ENCODE data around the gene DNAH6.
"Not testable (repeated sequence)": the region's sequence is repeated elsewhere in the genome, so short reads cannot be mapped to it uniquely, and the experiment has no call there.

DNAH6 gene

DNA sequence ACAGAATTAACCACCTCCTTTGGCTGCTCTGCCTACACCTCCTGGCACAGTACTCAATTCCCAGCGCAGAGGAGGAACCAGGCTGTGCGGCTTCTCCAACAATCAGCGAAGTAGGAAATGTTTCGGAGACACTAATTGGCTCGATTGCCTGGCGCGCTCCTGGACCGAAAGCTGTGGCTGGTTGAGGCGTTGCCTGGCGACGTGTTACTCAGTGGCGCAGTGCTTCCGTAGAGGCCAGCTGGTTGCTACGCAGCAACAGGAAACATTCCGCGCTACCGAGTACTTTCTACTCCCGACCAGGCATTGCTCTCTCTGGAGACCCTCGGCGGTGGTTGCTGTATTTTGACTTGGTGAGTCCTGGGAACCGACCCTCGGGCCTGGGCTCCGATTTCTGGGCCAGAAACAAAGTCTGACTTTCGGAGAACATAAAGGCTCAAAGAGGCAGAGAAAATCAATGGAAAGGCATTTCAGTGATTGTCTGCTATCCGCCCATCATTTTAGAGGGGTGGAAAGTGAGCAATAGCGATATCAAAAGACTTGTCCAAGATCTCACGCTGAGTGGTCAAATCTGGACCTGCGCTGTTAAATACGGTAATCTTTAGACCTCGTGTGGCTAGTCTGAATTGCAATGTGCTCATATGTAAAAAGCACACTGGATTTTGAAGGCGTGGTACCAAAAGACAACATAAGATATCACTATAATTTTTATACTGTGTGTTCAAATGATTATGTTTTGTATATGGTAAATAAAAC lies at the start of gene DNAH6:
DNAH6 (plus strand) TSS at position 265 of the 753 bp plus-strand sequence. CDS start 1,329 bp downstream, outside the sequence.
- DNase-seq, result peak; percentile 86

DNA sequence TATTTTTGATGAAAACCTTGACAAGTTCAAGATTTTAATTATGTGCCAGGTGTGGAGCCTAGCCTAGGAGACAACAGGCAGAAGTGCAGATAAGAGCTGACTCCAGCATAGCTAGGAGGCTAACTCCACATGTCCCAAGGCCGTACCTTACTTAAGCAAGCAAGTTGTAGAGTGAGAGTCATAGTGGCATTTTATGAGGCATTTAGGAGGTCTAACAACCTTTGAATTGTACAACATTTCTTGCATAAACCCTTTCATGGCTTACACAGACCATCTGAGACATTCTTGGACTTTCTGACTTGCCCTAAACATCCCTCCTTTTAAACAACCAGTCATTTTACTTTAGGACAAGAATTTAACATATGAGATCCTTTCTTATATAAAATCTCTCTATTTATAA lies 48.9 kb upstream of the DNAH6 start:
- no peak for DNase-seq

- DNase-seq, result not testable (repeated sequence)
These were observed 43.9 kb upstream of the DNAH6 start for GRCh38 chr2:84472423-84472822.

DNA sequence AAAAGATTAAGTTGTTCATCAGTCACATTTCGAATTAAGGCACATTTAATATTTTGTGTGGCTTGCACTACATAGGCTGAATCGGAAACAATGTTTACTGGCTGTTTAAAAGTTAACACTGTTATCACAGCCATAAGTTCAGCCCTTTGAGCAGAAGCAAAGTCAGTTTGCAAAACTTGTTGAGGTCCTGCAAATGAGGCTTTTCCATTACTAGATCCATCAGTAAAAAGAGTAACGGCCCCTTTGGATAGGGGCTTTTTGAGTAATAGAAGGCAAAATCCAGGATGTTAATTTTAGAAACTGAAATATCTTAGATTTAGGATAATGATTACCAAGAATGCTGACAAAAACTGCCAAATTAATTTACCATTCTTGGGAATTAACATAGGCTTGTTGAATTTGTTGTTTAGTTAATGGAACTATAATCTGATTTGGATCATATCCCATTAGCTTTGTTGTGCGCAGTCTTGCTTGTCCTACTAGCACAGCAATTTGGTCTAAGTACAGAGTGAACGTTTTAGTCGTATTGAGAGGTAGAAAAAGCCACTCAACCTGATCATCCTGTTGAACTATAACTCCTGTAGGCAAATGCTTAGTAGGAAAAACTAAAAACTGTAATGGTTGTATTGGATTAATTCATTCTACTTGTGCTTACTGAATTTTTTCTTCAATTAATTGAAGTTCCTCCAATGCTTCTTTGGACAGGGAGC lies 43.3 kb upstream of the DNAH6 start:
- no peak for DNase-seq

GRCh38 chr2:84474176-84474575 lies 42.1 kb upstream of the DNAH6 start:
- no peak for DNase-seq

- DNase-seq, result no peak
These were observed 38.4 kb upstream of the DNAH6 start for GRCh38 chr2:84477886-84478285.

DNA sequence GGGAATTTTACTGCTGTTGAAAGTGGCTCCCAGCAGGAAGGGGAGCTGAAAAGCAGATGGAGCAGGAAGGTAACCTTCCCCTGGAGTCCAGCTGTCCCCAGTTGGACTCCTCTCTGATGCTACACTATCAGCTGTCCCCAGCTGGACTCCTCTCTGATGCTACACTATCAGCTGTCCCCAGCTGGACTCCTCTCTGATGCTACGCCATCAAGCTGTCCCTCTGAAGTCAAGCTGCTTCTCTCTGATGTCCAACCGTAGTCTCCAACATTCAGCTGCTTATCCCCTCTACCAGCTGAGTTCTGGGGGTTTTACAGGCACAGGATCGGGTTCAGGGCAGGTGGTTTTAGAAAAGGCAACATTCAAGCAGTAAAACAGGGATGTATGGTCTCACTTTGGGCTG lies 37.4 kb upstream of the DNAH6 start:
- no peak for DNase-seq

DNA sequence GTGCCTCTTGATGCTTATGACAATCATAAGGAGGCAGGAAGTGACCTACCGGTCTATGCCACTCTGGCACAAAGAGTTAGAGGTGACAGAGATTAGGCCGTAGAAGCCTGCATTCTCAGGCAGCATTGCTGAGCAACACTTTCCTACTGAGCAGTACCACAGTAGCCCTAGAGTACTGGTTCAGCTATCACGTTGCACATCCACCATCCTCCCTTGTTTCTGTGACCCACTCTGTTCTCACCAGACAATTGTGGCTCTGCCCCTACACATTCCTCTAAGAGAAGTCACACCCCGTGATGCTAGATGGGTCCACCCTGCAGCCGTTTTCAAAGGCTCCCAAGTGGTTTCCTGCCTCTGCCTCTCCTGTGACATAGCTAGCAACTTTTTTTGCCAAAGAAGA lies 34.6 kb upstream of the DNAH6 start:
- no peak for DNase-seq

- no peak for DNase-seq
These were observed 33.7 kb upstream of the DNAH6 start for GRCh38 chr2:84482603-84483002.

DNA sequence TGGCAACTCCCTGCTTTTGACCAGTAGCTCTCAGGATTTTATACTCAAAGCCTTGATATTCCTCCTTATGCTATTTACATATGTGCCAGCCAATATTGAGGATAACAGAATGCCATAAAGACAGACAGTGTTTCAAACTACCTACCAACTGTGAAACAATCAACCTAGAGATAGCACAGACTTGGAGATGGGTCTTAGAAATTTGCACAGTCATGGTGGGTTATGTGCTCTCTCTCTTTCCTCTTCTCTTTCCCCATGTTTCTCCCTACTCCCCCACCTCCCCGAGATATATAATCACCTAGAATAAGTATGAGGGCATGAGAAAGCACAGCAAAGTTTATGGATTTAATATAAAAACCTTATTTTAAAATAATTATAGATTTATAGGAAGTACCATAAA lies 33.0 kb upstream of the DNAH6 start:
- no peak for DNase-seq

DNA sequence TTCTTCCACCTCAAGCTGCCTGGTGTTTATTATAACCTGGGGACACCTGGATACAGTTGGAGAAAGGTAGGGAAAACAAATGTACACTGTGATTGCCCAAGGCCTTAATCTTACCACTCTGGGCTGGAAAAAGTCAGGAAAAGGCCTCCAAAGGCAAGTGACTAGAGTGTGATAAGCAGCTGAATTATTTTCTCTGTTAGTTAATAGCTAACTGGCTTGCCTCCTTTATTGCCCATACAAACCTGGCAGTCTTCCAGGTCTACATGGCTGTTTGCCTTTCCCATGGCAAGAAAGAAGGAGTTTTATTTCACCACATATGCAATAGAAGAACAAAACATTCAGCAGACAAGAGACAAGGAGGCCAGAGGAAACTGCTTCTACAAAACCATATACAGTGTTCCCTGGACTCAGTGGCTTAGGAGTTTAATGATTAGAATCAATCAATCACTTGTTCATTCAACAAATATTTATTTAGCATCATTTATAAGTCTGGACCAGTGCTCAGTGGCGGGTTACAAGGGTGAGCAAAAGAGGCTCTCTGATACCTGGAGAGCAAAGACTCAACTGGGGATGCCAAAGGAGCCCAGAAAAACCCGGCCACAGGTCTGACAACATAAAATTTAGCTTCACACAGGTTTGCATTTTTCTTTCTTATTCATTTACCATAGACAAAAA lies 29.7 kb upstream of the DNAH6 start:
- no peak for DNase-seq

DNA sequence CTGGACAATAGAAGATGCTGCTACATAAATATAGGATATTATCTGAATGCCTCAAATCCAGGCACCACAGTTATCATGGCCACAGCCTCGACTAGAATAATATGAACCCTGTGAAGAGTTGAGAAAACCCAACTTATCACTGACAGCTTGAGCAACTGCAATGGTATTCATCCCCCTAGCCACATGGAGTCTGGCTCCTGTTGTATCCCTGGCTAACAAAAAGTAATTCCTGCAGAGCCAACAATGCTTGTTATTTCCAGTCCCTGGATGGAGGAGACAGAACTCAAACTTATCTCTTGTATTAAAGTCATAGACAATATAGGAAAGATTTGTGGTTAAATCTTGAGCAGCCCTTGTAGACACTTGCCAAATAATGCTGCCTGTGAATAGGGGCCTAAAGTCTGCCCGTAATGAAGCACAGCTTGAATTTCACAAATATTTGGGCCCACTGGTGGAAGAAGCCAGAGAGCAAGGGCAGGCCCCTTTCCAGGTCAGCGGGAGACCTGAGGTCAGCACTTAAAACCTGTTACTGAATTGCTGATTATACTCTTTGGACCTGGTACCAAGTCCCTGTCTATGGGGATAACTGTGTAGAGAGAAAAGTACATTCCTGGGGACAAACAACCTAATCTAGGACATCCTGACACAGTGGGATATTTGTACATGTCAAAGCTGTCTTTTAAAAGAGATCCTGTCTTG lies 28.9 kb upstream of the DNAH6 start:
- no peak for DNase-seq

- no peak for DNase-seq
These were observed 25.0 kb upstream of the DNAH6 start for GRCh38 chr2:84491256-84491655.

DNA sequence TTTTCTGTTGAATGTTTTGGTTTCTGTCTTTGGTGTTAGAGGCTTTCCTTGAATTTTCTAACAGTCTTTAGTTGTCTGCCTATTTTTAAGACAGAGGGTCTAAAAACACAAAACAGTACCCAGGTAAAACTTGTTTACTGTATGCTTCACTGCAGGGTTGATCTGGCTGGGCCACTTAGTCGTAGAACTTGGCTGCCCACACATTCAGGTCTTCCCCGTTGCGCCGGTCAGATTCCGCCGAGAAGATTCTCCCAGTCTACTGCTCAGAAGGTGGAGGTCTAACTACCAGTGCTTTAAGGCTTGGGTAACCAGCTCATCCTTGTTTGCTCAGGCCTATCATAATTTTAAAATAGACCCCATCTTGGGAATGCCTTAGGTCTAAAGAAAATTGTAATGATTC lies 24.6 kb upstream of the DNAH6 start:
- DNase-seq, result no peak

DNA sequence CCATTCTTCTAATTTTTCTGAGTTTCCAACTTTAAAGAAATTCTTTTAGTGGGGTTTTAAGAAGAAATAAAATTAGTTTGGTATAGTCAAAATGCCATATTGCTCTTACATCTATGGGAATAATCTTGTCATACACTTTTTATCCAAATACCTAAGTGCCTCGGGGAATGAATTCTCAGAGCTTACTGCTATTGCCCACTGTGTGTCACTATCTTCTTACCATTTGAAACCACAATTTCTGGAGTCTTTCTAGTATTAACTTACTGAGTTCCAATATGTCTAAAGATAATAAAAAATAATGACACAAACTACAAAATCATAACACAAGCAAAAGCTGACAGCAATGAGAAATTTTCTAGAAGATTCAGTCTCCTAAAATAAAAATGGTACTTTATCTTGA lies 23.7 kb upstream of the DNAH6 start:
- DNase-seq, result no peak

DNA sequence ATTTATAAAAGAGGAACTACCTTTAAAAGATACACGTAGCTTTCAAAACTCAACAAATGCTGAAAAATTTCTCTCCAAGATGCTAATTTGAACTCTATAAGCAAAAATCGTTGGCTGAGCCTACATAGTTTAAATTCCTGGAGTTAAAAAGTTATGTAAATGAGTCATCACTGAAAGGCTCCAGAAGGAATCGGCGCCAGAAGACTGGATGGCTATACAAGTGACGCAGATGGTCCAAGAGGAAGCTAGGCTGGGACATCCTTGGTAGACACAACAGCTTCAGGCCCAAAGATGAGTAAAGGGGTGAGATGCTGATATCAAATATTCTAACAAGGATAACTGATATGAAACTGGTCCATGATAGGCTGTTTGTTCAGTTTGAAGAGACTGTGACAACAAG lies 22.8 kb upstream of the DNAH6 start:
- no peak for DNase-seq

DNA sequence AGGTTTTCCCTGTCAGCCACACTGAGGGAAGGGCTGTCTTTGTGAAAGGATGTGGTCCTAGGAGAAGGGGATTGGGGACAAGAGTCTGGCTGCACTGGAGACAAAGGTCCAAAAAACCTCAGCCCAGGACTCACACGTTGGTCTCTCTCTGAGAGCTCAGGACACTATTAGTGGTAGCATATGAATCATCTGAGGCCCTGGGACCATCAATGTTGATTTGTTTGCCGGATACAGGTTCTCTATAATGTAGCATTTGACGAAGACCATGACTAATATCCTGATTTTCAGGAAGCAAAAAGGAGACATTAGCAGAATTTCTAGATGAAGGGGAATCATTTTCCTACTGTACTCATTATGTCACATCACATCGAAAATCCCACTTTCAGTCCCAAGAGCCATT lies 22.2 kb upstream of the DNAH6 start:
- no peak for DNase-seq

DNA sequence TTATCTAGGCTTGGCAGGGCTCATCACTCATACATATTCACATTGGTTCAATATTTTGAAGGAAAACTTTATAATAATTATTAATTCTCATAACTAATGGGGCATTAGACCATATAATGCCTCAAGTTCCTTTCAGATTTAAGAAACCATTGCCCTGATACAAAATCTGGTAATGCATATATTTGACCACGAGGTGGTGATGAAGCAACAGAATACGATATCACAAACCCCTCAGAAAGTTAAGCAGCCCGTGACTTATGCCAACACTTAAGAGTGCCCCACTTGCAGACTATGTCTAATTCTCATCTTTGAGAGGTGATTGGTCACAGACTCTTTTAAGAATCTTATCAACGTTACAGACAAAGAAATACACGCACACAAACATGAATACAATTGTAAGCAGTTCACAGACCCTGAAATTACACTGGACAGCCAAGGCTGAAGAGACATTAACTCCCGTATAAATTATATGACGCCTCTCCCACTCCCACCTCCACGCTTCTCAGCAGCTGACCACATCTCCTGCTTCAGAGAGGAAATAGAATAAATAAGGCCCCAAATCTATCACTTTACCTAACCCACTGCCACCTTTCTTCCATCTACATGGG lies 20.7 kb upstream of the DNAH6 start:
- DNase-seq, result peak; percentile 21

- no peak for DNase-seq
These were observed 19.9 kb upstream of the DNAH6 start for GRCh38 chr2:84496386-84496785.

- DNase-seq, result no peak
These were observed 19.0 kb upstream of the DNAH6 start for GRCh38 chr2:84497285-84497684.

GRCh38 chr2:84498150-84498799 lies 18.0 kb upstream of the DNAH6 start:
- no peak for DNase-seq

DNA sequence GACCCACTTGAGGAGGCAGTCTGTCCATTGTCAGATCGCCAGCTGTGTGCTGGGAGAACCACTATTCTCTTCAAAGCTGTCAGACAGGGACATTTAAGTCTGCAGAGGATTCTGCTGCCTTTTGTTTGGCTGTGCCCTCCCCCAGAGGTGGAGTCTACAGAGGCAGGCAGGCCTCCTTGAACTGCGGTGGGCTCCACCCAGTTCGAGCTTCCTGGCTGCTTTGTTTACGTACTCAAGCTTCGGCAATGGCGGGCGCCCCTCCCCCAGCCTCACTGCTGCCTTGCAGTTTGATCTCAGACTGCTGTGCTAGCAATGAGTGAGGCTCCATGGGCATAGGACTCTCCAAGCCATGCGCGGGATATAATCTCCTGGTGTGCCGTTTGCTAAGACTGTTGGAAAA lies 5.3 kb upstream of the DNAH6 start:
- not testable (repeated sequence) for DNase-seq

Data from NCI-H2171 (cell line).